GM06990 (cell line): ENCODE results near the gene TPST1.
"Not testable (repeated sequence)": the region's sequence is repeated elsewhere in the genome, so short reads cannot be mapped to it uniquely, and the experiment has no call there.

Source experiments
- DNase-seq: peaks from one replicate; pipeline ENCODE4 v3.0.0-alpha.2; 2011; ENCODE audit not compliant: insufficient read length; ENCODE audit errors: extremely low read depth
- H3K27me3 ChIP-seq: replicated peaks from 2 replicates; pipeline ENCODE4 v1.6.0; 2011; ENCODE audit warnings: low read length; ENCODE audit not compliant: control insufficient read depth, insufficient read depth
- H3K36me3 ChIP-seq: 2 replicates; pipeline ENCODE4 v1.5.1; 2011; ENCODE audit warnings: low read length; ENCODE audit not compliant: control insufficient read depth, insufficient read depth
- H3K4me3 ChIP-seq: replicated peaks from 2 replicates; pipeline ENCODE4 v1.5.1; 2011; ENCODE audit warnings: low read depth, mild to moderate bottlenecking, control low read depth, low read length
- TF ChIP-seq, protein P1 (sequence below): IDR thresholded peaks from 2 replicates; pipeline ENCODE4 v1.5.1; 2011; ENCODE audit warnings: low read length, control low read depth, mild to moderate bottlenecking, inconsistent platforms; ENCODE audit not compliant: insufficient read depth, poor library complexity, severe bottlenecking

The TPST1 gene

DNA sequence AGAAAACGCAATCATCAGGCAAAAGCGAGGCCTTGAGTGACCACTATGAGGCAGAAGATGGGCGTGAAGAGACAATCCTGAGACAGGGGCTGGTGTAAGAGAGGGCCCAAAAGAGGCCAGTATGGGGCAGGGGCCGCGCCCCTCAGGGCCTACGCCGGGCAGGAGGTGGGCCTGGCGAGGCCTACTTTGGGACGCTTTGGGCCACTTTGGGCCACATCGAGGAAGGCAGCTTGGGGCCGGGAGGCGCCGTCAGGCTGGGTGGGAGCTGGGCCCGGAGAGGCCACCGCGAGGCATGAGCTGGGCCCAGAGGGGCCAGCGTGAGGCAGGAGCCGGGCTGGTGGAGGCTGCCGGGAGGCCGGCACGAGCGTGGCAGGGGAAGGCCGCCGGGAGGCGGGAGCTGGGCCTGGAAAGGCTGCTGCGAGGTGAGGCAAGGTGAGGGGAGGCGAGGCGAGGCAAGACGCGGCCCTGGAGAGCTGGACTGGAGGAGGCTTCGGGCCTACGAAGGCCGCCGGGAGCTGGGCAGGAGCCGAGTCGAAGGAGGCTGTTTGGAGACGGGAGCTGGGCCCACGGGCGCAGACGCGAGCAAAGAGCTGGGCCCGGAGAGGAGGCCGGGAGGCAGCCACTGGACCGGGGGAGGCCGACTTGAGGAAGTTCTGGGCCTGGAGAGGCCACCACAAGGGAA, 171.3 kb downstream of the TPST1 start:
- TF ChIP-seq, protein P1, sequence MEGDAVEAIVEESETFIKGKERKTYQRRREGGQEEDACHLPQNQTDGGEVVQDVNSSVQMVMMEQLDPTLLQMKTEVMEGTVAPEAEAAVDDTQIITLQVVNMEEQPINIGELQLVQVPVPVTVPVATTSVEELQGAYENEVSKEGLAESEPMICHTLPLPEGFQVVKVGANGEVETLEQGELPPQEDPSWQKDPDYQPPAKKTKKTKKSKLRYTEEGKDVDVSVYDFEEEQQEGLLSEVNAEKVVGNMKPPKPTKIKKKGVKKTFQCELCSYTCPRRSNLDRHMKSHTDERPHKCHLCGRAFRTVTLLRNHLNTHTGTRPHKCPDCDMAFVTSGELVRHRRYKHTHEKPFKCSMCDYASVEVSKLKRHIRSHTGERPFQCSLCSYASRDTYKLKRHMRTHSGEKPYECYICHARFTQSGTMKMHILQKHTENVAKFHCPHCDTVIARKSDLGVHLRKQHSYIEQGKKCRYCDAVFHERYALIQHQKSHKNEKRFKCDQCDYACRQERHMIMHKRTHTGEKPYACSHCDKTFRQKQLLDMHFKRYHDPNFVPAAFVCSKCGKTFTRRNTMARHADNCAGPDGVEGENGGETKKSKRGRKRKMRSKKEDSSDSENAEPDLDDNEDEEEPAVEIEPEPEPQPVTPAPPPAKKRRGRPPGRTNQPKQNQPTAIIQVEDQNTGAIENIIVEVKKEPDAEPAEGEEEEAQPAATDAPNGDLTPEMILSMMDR, result no peak
- no peaks in the 10 kb centered on the region for H3K27me3 ChIP-seq
- DNase-seq, result no peak
- H3K36me3 ChIP-seq, result peaks cover 2% of the 10 kb centered on the region; the same call in 1 of the 2 replicates
- no peak overlapping the region for H3K4me3 ChIP-seq

DNA sequence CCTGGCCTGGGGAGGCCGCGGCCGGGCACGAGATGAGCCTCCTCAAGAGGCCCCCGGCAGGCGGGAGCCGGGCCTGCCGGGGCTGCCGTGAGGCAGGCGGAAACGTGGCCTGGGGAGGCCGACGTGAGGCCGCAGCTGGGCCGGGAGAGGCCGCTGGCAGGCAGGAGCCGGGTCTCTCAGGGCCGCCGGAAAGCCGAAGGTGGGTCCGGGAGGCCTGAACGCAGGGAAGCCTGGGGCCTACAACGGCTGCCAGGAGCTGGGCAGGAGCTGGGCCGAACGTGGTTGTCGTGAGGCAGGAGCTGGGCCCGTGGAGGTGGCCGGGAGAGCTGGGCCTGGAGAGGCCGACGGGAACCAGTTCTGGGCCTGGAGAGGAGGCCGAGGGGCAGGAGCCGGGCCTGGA, 171.9 kb downstream of the TPST1 start:
- no peak overlapping the region for H3K4me3 ChIP-seq
- DNase-seq, result no peak
- H3K36me3 ChIP-seq, result peaks cover 2% of the 10 kb centered on the region; the same call in 1 of the 2 replicates
- TF ChIP-seq, protein P1, result no peak
- no peaks in the 10 kb centered on the region for H3K27me3 ChIP-seq

DNA sequence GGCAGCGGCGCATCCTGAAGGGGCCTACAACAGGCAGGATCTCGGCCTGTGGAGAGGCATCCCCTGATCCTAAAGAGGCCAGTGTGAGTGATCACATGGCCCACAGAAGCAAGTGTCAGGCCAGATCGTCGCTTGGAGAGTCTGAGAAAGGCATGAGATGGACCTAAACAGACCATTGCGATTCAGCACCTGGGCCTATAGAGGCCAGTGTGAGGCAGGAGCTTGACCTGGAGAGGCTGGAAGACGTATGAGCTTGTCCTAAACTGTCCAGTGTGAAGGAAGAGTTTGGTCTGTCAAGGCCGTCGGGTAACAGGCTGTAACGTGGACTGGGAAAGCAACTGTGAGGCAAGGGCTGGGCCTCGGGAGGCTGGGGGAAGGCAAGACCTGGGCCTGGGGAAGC, 172.6 kb downstream of the TPST1 start:
- no peak for DNase-seq
- H3K36me3 ChIP-seq, result peaks cover 2% of the 10 kb centered on the region; the same call in 1 of the 2 replicates
- no peaks in the 10 kb centered on the region for H3K27me3 ChIP-seq
- H3K4me3 ChIP-seq, result no peak overlapping the region
- TF ChIP-seq, protein P1, result no peak

DNA sequence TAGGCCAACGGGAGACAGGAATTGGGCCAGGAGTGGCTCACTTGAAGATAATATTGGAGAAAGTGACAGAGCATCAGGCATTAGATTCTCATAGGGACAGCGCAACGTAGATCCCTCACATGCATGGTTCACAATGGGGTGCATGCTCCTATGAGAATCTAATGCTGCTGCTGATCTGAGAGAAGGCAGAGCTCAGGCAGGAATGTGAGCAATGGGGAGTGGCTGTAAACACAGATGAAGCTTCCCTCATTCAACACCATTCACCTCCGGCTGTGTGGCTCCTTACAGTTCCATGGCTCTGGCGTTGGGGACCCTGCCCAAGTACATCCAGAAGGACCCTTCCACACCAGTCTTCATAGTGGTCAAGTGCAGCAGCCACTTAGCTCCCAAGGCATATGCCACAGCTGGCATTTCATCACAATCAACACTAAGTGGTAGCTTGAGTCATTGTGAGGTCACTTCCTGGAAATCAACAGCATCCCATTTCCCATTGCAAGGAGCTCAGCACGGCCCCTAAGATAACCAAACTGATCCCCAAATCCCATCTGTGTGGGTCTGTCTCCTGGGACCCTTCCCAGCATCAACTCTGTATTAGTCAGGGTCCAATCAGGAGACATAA, 174.5 kb downstream of the TPST1 start:
- H3K4me3 ChIP-seq, result no peak overlapping the region
- TF ChIP-seq, protein P1, result no peak
- H3K27me3 ChIP-seq, result no peaks in the 10 kb centered on the region
- DNase-seq, result no peak
- H3K36me3 ChIP-seq, result peaks cover 2% of the 10 kb centered on the region; the same call in 1 of the 2 replicates

DNA sequence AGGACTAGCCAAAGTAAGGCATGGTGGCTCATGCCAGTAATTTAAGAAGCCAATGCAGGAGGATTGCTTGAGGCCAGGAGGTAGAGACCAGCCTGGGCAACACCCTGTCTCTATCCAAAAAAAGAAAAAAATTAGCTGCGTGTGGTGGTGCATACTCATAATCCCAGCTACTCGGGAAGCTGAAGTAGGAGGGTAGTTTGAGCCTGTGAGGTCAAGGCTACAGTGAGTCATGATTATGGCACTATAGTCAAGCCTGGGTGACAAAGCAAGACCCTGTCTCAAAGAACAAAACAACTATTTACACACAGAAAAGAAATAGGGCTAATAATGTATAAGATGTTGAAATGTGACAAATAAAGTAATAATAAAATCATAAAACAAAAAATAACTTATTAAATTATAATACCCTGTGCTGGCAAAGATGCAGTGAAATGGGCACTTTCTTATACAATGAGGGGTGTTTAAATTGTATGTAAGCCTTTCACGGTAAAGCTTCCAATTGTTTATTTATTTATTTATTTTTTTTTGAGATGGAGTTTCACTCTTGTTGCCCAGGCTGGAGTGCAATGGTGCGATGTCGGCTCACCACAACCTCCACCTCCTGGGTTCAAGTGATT, 175.2 kb downstream of the TPST1 start:
- peaks cover 2% of the 10 kb centered on the region; the same call in 1 of the 2 replicates for H3K36me3 ChIP-seq
- DNase-seq, result no peak
- no peak overlapping the region for H3K4me3 ChIP-seq
- TF ChIP-seq, protein P1, result no peak
- H3K27me3 ChIP-seq, result no peaks in the 10 kb centered on the region

DNA sequence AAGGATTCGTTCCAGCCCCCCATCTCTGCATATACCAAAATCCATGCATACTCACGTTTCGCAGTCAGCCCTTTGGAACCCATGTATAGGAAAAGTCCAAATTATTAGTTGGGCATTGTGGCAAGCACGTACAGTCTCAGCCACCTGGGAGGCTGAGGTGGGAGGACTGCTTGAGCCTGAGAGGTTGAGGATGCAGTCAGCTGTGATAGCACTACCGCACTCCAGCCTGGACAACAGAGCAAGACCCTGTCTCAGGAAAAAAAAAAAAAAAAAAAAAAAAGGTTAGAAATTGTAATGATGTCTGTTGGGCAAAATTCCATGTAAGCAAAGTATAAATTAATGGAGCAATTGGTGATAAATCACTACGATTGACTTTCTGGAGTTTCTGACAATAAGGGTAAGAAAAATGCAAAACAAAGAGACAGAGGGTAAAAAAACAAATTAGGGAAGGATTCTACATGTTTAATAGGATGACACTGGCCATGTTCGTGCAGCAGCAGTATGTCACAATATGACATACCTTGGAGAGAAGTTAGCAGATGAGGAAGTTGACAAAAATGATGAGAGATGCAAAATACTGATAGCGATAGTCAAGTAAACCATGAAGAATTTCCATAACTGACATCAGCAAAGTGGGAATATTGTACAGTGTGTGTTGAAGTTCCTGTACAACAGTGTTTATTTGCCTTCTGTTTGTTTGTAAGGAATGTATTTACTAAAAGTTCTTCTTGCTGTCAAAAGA, 177.2 kb downstream of the TPST1 start:
- not testable (repeated sequence) for DNase-seq, H3K36me3 ChIP-seq, H3K27me3 ChIP-seq, H3K4me3 ChIP-seq

DNA sequence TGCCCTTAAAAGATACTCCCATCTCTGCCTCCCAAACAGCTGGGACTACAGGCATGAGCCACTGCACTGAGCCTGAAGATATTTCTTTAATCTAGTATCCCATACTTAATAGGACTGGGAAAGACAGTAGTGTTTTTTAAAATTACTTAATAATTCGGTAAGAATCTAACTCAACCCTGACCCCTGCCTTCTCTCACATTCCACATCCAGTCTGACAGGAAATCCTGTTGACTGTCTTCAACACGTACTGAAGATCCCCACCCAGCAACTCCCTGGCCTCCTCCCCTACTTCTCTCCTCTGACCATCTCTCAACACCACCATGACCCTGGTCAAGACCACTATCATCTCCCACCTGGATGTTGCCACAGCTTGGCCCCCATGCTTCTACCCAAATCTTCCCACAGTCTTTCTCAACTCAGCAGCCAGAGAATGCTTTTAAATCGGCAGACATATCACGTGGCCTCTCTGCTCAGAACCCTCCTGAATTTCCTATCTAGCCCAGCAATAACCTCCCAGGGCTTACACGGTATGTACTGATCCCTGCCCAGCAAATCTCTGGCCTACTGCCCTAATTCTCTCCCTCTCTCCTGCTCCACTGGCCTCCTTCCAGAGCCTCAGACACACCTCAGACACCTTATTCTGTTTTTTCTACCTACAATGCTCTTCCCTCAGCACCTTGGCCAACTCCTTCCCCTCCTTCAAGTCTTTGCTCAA, 180.2 kb downstream of the TPST1 start:
- H3K36me3 ChIP-seq, DNase-seq, H3K27me3 ChIP-seq, H3K4me3 ChIP-seq: not testable (repeated sequence)

DNA sequence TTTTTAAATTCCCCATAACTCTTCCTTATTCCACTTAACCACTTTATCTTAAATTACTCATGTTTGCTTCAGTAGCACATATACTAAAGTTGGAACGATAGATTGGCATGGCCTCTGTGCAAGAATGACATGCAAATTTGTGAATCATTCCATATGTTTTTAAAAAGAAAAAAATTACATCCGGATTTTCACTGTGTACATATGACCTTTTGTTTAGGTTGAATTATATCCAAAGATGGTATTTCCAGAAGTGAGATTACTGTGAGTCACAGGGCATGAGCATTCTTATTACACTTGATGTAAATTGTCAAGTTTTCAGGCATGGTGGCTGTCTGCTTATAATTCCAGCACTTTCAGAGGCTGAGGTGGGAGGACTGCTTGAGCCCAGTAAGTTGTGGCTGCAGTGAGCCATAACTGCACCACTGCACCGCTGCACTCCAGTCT, 190.0 kb downstream of the TPST1 start:
- not testable (repeated sequence) for H3K36me3 ChIP-seq, DNase-seq, H3K27me3 ChIP-seq, H3K4me3 ChIP-seq
